Articular chondrocyte of knee joint (primary cell): ENCODE data around the gene COL7A1. TPM values are rescaled to one million over a fixed set of nuclear protein-coding genes. Genes with fewer than 3 reads are reported as not detected.

Experiments
- small RNA-seq: library from RNA; depleted of rRNA; stranded (forward); fragments of <200 nt; gene quantifications from one replicate; pipeline ENCODE3, GENCODE V24; 2012
- total RNA-seq: library from RNA; depleted of rRNA; stranded (reverse); fragments of >200 nt; gene quantifications from 2 replicates; pipeline ENCODE4 v1.2.3, GENCODE V29; 2012

COL7A1 gene
- total RNA-seq = 3.5 and 3.9 TPM in 2 replicates

GRCh38 chr3:48595075-48595525 is at the start of gene COL7A1:
Gene COL7A1 (minus strand): TSS chr3:48595329. CDS start chr3:48595159, 170 bp downstream.

GRCh38 chr3:48635222-48636021 is 40.3 kb upstream of the COL7A1 start, which contains the start of gene SLC26A6:
Gene SLC26A6 (minus strand): TSS chr3:48635461. CDS start chr3:48635393, 68 bp downstream.

GRCh38 chr3:48621461-48621869 is 26.3 kb upstream of the COL7A1 start, which contains the start of gene TMEM89:
Gene TMEM89 (minus strand): TSS chr3:48621769. CDS start chr3:48621756, 13 bp downstream.

GRCh38 chr3:48609088-48610005 is 14.2 kb upstream of the COL7A1 start, which contains the start of gene UQCRC1:
Gene UQCRC1 (minus strand): TSS chr3:48609646. CDS start chr3:48609620, 26 bp downstream.

GRCh38 chr3:48563382-48563918 is 31.7 kb downstream of the COL7A1 start, which contains the start of gene UCN2:
Gene UCN2 (minus strand): TSS chr3:48563781. CDS start chr3:48563124, 657 bp downstream.

GRCh38 chr3:48556796-48557626 is 38.1 kb downstream of the COL7A1 start, which contains the start of gene PFKFB4:
Gene PFKFB4 (minus strand): TSS chr3:48556803. CDS start chr3:48556777, 26 bp downstream.

Small RNAs within 50 kb of the gene (small RNA-seq; reads per million reads assigned to genes)
- gene MIR6823 = not detected

Other genes starting within 250 kb of the COL7A1 start
- not detected in 2 replicates for gene FBXW12, start 223.1 kb downstream of the COL7A1 start, total RNA-seq
- gene PLXNB1, start 165.2 kb downstream of the COL7A1 start, total RNA-seq = 23.6 and 26.9 TPM in 2 replicates
- 17.8 and 20.6 TPM in 2 replicates for gene CCDC51, start 155.2 kb downstream of the COL7A1 start, total RNA-seq
- gene TMA7, start 155.1 kb downstream of the COL7A1 start, total RNA-seq = 200 and 210 TPM in 2 replicates
- 7.2 TPM in 2 replicates for gene ATRIP, start 148.6 kb downstream of the COL7A1 start, total RNA-seq
- gene SHISA5, start 91.2 kb downstream of the COL7A1 start, total RNA-seq = 103 and 127 TPM in 2 replicates
- gene PFKFB4, start 38.5 kb downstream of the COL7A1 start, total RNA-seq = 12.5 and 13.3 TPM in 2 replicates
- gene UCN2, start 31.5 kb downstream of the COL7A1 start, total RNA-seq = 0.13 and 0.22 TPM in 2 replicates
- 210 and 251 TPM in 2 replicates for gene UQCRC1, start 14.3 kb upstream of the COL7A1 start, total RNA-seq
- gene TMEM89, start 26.4 kb upstream of the COL7A1 start, total RNA-seq = not detected in 2 replicates
- gene SLC26A6, start 40.1 kb upstream of the COL7A1 start, total RNA-seq = 20.8 and 27.6 TPM in 2 replicates
- gene CELSR3, start 67.6 kb upstream of the COL7A1 start, total RNA-seq = 1.3 and 1.4 TPM in 2 replicates
- gene NCKIPSD, start 90.6 kb upstream of the COL7A1 start, total RNA-seq = 9.7 and 17.1 TPM in 2 replicates
- gene IP6K2, start 121.9 kb upstream of the COL7A1 start, total RNA-seq = 41.0 and 47.2 TPM in 2 replicates